Tongue (tissue), 2 donors: ENCODE results near the gene SCN8A. TPM values are rescaled to one million over a fixed set of nuclear protein-coding genes. Genes with fewer than 3 reads are reported as not detected.
A peak's percentile ranks its signal among the peaks of the same experiment; 100 is the strongest.

Experiments used
- DNase-seq: peaks from one replicate; pipeline ENCODE4 v3.0.0-alpha.2; 2015
- total RNA-seq: library from RNA; depleted of rRNA; stranded (reverse); fragments of >200 nt; gene quantifications from one replicate; pipeline ENCODE4 v1.2.3, GENCODE V29; 2014

Gene SCN8A
- total RNA-seq, 1 donor from 2014 or later = 2.1 TPM

- no peak for DNase-seq
These were observed 81.3 kb downstream of the SCN8A start for GRCh38 chr12:51672334-51672733.

GRCh38 chr12:51675071-51675803 lies 84.2 kb downstream of the SCN8A start:
- DNase-seq = no peak

GRCh38 chr12:51676875-51677274 lies 85.8 kb downstream of the SCN8A start:
- DNase-seq = no peak

GRCh38 chr12:51677284-51677968 lies 86.4 kb downstream of the SCN8A start:
- DNase-seq = no peak

- DNase-seq = peak; percentile 49
These were observed 87.2 kb downstream of the SCN8A start for GRCh38 chr12:51678086-51678724.

GRCh38 chr12:51682981-51683380 lies 91.9 kb downstream of the SCN8A start:
- DNase-seq = no peak

GRCh38 chr12:51683763-51684357 lies 92.8 kb downstream of the SCN8A start:
- DNase-seq = peak; percentile 41

- DNase-seq = no peak
These were observed 95.7 kb downstream of the SCN8A start for GRCh38 chr12:51686727-51687126.

- DNase-seq = peak; percentile 18
These were observed 96.1 kb downstream of the SCN8A start for GRCh38 chr12:51687177-51687576.

GRCh38 chr12:51687614-51688013 lies 96.6 kb downstream of the SCN8A start:
- no peak for DNase-seq

- no peak for DNase-seq
These were observed 99.0 kb downstream of the SCN8A start for GRCh38 chr12:51689983-51690382.

GRCh38 chr12:51692016-51692415 lies 101.0 kb downstream of the SCN8A start:
- no peak for DNase-seq

GRCh38 chr12:51693569-51693968 lies 102.5 kb downstream of the SCN8A start:
- DNase-seq = no peak

- DNase-seq = no peak
These were observed 103.1 kb downstream of the SCN8A start for GRCh38 chr12:51694146-51694545.

- no peak for DNase-seq
These were observed 104.4 kb downstream of the SCN8A start for GRCh38 chr12:51695241-51696010.

GRCh38 chr12:51699219-51699618 lies 108.2 kb downstream of the SCN8A start:
- DNase-seq = no peak

- no peak for DNase-seq
These were observed 109.9 kb downstream of the SCN8A start for GRCh38 chr12:51700887-51701286.

GRCh38 chr12:51702587-51702986 lies 111.6 kb downstream of the SCN8A start:
- DNase-seq = no peak

- DNase-seq = no peak
These were observed 114.4 kb downstream of the SCN8A start for GRCh38 chr12:51705450-51705849.

- no peak for DNase-seq
These were observed 115.2 kb downstream of the SCN8A start for GRCh38 chr12:51706206-51706605.

- DNase-seq = no peak
These were observed 123.6 kb downstream of the SCN8A start for GRCh38 chr12:51714666-51715065.

- DNase-seq = no peak
These were observed 126.4 kb downstream of the SCN8A start for GRCh38 chr12:51717326-51717925.
